ENCODE data around the gene RTN3. TPM values are rescaled to one million over a fixed set of nuclear protein-coding genes. Genes with fewer than 3 reads are reported as not detected.

Gene RTN3
- total RNA-seq, 3 donors from 2014 or later (not counting 1 experiment from before 2014, with no cell fraction given), result 36.9 to 43.0 (median 37.6) TPM

GRCh38 chr11:63745304-63746170 lies 64.2 kb downstream of the RTN3 start:
- ATAC-seq (no peak), DNase-seq (no peak)
- WGBS (ENCODE audit: insufficient coverage), result 94% methylated on average over 13 of the region's 13 CpGs
- no peaks in the 10 kb centered on the region for H3K4me1 ChIP-seq (ENCODE audit: control insufficient read depth, insufficient read depth, low read length)
- H3K36me3 ChIP-seq (ENCODE audit: control insufficient read depth, insufficient read depth, low read length), result peaks cover 5% of the 10 kb centered on the region
- H3K27ac Mint-ChIP-seq, result no peak overlapping the region
- no peaks in the 10 kb centered on the region for H3K9me3 ChIP-seq (ENCODE audit: control insufficient read depth, insufficient read depth, low read length)
- peaks cover 0 to 7% of the 10 kb centered on the region in 2 donors for H3K4me1 Mint-ChIP-seq
- no peaks in the 10 kb centered on the region for H3K27me3 Mint-ChIP-seq (ENCODE audit: low read depth in 2 of 2)
- no peak overlapping the region for H3K4me3 ChIP-seq (ENCODE audit: low read length)
- no peaks in the 10 kb centered on the region for H3K9me3 Mint-ChIP-seq
- TF ChIP-seq, protein P1, sequence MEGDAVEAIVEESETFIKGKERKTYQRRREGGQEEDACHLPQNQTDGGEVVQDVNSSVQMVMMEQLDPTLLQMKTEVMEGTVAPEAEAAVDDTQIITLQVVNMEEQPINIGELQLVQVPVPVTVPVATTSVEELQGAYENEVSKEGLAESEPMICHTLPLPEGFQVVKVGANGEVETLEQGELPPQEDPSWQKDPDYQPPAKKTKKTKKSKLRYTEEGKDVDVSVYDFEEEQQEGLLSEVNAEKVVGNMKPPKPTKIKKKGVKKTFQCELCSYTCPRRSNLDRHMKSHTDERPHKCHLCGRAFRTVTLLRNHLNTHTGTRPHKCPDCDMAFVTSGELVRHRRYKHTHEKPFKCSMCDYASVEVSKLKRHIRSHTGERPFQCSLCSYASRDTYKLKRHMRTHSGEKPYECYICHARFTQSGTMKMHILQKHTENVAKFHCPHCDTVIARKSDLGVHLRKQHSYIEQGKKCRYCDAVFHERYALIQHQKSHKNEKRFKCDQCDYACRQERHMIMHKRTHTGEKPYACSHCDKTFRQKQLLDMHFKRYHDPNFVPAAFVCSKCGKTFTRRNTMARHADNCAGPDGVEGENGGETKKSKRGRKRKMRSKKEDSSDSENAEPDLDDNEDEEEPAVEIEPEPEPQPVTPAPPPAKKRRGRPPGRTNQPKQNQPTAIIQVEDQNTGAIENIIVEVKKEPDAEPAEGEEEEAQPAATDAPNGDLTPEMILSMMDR (IDR thresholded peaks at IDR 0.05), result no peak
- H3K4me3 Mint-ChIP-seq, result no peak overlapping the region
- H3K27ac ChIP-seq (ENCODE audit: low read length), result no peak overlapping the region
- H3K27me3 ChIP-seq (ENCODE audit: control insufficient read depth, insufficient read depth, low read length), result no peaks in the 10 kb centered on the region
- intact Hi-C loops (cut with micrococcal nuclease), result no loop called here
- H3K36me3 Mint-ChIP-seq, result no peaks in the 10 kb centered on the region

DNA sequence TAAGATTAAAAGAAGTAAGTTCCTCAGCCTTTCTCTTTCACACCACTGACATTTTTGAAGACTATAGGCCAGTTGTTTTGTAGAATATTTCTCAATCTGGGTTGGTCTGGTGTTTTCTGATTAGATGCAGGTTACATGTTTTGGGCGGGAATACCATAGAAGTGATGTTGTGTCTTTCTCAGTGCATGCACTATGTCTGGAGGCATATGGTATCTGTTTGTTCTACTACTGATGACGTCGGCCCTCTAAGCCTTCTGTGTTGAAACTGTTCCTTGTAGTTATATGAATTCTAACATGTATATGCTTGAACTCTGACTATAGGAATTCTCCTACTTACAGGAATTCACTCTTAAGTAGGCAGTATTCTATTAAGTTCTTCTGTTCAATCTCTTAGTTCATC lies 65.7 kb downstream of the RTN3 start:
- no peaks in the 10 kb centered on the region for H3K36me3 Mint-ChIP-seq
- no peak for DNase-seq
- Histone ChIP-seq H3K4me1 (ENCODE audit: control insufficient read depth, insufficient read depth, low read length) (no peaks in the 10 kb centered on the region), H3K27me3 (ENCODE audit: control insufficient read depth, insufficient read depth, low read length) (no peaks in the 10 kb centered on the region), H3K4me3 (ENCODE audit: low read length) (no peak overlapping the region), H3K9me3 (ENCODE audit: control insufficient read depth, insufficient read depth, low read length) (no peaks in the 10 kb centered on the region), H3K36me3 (ENCODE audit: control insufficient read depth, insufficient read depth, low read length) (peaks cover 9% of the 10 kb centered on the region), H3K27ac (ENCODE audit: low read length) (no peak overlapping the region)
- intact Hi-C loops (cut with micrococcal nuclease), result no loop called here
- H3K27ac Mint-ChIP-seq, result no peak overlapping the region
- no peaks in the 10 kb centered on the region for H3K9me3 Mint-ChIP-seq
- peaks cover 0 to 7% of the 10 kb centered on the region in 2 donors for H3K4me1 Mint-ChIP-seq
- no peak for ATAC-seq
- H3K4me3 Mint-ChIP-seq, result no peak overlapping the region
- 83% methylated on average over 1 of the region's 3 CpGs for WGBS (ENCODE audit: insufficient coverage)
- H3K27me3 Mint-ChIP-seq (ENCODE audit: low read depth in 2 of 2), result no peaks in the 10 kb centered on the region
- TF ChIP-seq, protein P1 (IDR thresholded peaks at IDR 0.05), result no peak

DNA sequence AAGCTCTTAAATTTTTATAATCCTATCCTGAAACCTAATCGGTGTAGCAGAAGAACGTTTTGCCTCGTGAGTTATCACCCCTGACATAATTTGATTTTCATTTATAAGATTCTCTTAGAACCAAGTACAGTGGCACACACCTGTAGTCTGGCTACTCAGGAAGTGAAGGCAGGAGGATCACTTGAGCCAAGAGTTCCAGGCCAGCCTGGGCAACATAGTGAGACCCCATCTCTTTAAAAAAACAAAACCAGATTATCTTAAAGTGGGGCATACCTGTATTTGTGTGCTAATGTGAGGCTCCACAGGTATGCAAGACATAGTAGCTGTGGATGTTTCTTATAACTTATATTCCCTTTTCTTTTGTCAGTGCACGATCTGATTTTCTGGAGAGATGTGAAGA lies 68.3 kb downstream of the RTN3 start:
- 93% methylated on average over 3 of the region's 4 CpGs for WGBS (ENCODE audit: insufficient coverage)
- Mint-ChIP-seq H3K36me3 (no peaks in the 10 kb centered on the region), H3K27ac (no peak overlapping the region)

More for the DNA sequence above, 68.3 kb downstream of the RTN3 start:
- H3K9me3 Mint-ChIP-seq, result no peaks in the 10 kb centered on the region
- H3K27me3 Mint-ChIP-seq (ENCODE audit: low read depth in 2 of 2), result no peaks in the 10 kb centered on the region
- Histone ChIP-seq H3K36me3 (ENCODE audit: control insufficient read depth, insufficient read depth, low read length) (peaks cover 18% of the 10 kb centered on the region), H3K4me1 (ENCODE audit: control insufficient read depth, insufficient read depth, low read length) (no peaks in the 10 kb centered on the region), H3K27ac (ENCODE audit: low read length) (no peak overlapping the region), H3K9me3 (ENCODE audit: control insufficient read depth, insufficient read depth, low read length) (no peaks in the 10 kb centered on the region), H3K4me3 (ENCODE audit: low read length) (no peak overlapping the region), H3K27me3 (ENCODE audit: control insufficient read depth, insufficient read depth, low read length) (no peaks in the 10 kb centered on the region)
- ATAC-seq, result no peak
- H3K4me1 Mint-ChIP-seq, result peaks cover 0 to 7% of the 10 kb centered on the region in 2 donors
- TF ChIP-seq, protein P1 (IDR thresholded peaks at IDR 0.05), result no peak
- DNase-seq, result no peak
- no peak overlapping the region for H3K4me3 Mint-ChIP-seq
- intact Hi-C loops (cut with micrococcal nuclease), result no loop called here
